Vagina (tissue), 2 donors: ENCODE data around the gene TARS2.

Experiments
- CTCF ChIP-seq, 3 experiments: fragments of 450-650 bp in 2 of 3; fragments of 200-600 bp in 1 of 3; sonication (generic) in 1 of 3; IDR thresholded peaks; one replicate each; pipeline ENCODE4 v1.5.1; 2017 to 2019; ENCODE audit warnings: antibody characterized with exemption in 3 of 3, mild to moderate bottlenecking in 2 of 3, moderate library complexity in 2 of 3
- POLR2A ChIP-seq, 2 donors: fragments of 450-650 bp; IDR thresholded peaks; one replicate each; pipeline ENCODE4 v1.6.1; 2017; ENCODE audit warnings: antibody characterized with exemption in 2 of 2, mild to moderate bottlenecking in 2 of 2, moderate library complexity in 2 of 2

GRCh38 chr1:150548632-150549495 lies 61.6 kb downstream of the TARS2 start, which contains the start of gene ADAMTSL4:
- TF ChIP-seq POLR2A (IDR thresholded peaks at IDR 0.05) = peak in 1 of 2 donors; percentile 59
- TF ChIP-seq CTCF (IDR thresholded peaks at IDR 0.05) = peak in 1 of 3 experiments; percentile 9
